SU-DHL-6 (cell line): Measurements from ENCODE around the gene CFAP251.

Experiments
- H2AFZ ChIP-seq: fragments of 200-600 bp; sonication (generic); 2 replicates; pipeline ENCODE4 v1.6.1; 2014; ENCODE audit warnings: low read depth, mild to moderate bottlenecking, moderate library complexity, mixed read lengths, antibody characterized with exemption, low read length; ENCODE audit not compliant: severe bottlenecking
- H3F3A ChIP-seq: fragments of 200-600 bp; shearing (Covaris generic); 2 replicates; pipeline ENCODE4 v1.6.0; 2016; ENCODE audit warnings: antibody characterized with exemption, mild to moderate bottlenecking; ENCODE audit not compliant: insufficient read depth
- H3K27ac ChIP-seq: fragments of 200-600 bp; sonication (generic); 2 replicates; pipeline ENCODE4 v1.5.1; 2016; ENCODE audit warnings: low read depth, mild to moderate bottlenecking, low read length, moderate library complexity, mixed read lengths
- H3K27me3 ChIP-seq: fragments of 200-600 bp; sonication (generic), shearing (Covaris generic); 2 replicates; pipeline ENCODE4 v1.6.0; 2014; ENCODE audit warnings: mild to moderate bottlenecking, low read length
- H3K36me3 ChIP-seq: fragments of 200-600 bp; sonication (generic); 2 replicates; pipeline ENCODE4 v1.6.1; 2014; ENCODE audit warnings: mild to moderate bottlenecking, low read length, mixed read lengths
- H3K4me2 ChIP-seq: fragments of 300-600, 200-600 bp; shearing (Covaris generic), sonication (generic); 2 replicates; pipeline ENCODE4 v1.6.0; 2014; ENCODE audit warnings: low read length, low read depth, mild to moderate bottlenecking; ENCODE audit not compliant: poor library complexity, severe bottlenecking
- H3K4me3 ChIP-seq: fragments of 200-600 bp; sonication (generic); 2 replicates; pipeline ENCODE4 v1.5.1; 2014; ENCODE audit warnings: antibody characterized with exemption, low read length, mild to moderate bottlenecking, mixed read lengths; ENCODE audit not compliant: insufficient read depth, poor library complexity, severe bottlenecking
- H3K79me2 ChIP-seq: fragments of 200-600 bp; sonication (generic); 2 replicates; pipeline ENCODE4 v1.6.1; 2014; ENCODE audit warnings: mild to moderate bottlenecking, low read length, moderate library complexity; ENCODE audit not compliant: insufficient read depth
- H3K9ac ChIP-seq: fragments of 200-600 bp; sonication (generic); 2 replicates; pipeline ENCODE4 v1.7.0; 2014; ENCODE audit warnings: mild to moderate bottlenecking, low read length
- H3K9me2 ChIP-seq: fragments of 200-600 bp; sonication (generic); replicated peaks from 2 replicates; pipeline ENCODE4 v1.6.1; 2014; ENCODE audit warnings: low read length; ENCODE audit not compliant: insufficient read depth
- H3K9me3 ChIP-seq: fragments of 200-600 bp; sonication (generic); 2 replicates; pipeline ENCODE4 v1.6.1; 2014; ENCODE audit warnings: low read length, mixed read lengths; ENCODE audit not compliant: insufficient read depth
- H4K20me1 ChIP-seq: fragments of 200-600 bp; sonication (generic); 2 replicates; pipeline ENCODE4 v1.6.1; 2014; ENCODE audit warnings: low read depth, mild to moderate bottlenecking, antibody characterized with exemption, low read length, moderate library complexity, mixed read lengths
- CTCF ChIP-seq: fragments of 200-600 bp; sonication (generic); IDR thresholded peaks from one replicate; pipeline ENCODE4 v1.5.1; 2017; ENCODE audit warnings: antibody characterized with exemption, mild to moderate bottlenecking, low read length, moderate library complexity; ENCODE audit not compliant: insufficient read depth, poor library complexity, severe bottlenecking
- EZH2phosphoT487 ChIP-seq: fragments of 200-600 bp; sonication (generic), shearing (Covaris generic); conservative IDR thresholded peaks from 2 replicates; pipeline ENCODE4 v1.6.1; 2018; ENCODE audit warnings: mild to moderate bottlenecking, antibody characterized with exemption, low read length, moderate library complexity, mixed read lengths

Gene CFAP251

DNA sequence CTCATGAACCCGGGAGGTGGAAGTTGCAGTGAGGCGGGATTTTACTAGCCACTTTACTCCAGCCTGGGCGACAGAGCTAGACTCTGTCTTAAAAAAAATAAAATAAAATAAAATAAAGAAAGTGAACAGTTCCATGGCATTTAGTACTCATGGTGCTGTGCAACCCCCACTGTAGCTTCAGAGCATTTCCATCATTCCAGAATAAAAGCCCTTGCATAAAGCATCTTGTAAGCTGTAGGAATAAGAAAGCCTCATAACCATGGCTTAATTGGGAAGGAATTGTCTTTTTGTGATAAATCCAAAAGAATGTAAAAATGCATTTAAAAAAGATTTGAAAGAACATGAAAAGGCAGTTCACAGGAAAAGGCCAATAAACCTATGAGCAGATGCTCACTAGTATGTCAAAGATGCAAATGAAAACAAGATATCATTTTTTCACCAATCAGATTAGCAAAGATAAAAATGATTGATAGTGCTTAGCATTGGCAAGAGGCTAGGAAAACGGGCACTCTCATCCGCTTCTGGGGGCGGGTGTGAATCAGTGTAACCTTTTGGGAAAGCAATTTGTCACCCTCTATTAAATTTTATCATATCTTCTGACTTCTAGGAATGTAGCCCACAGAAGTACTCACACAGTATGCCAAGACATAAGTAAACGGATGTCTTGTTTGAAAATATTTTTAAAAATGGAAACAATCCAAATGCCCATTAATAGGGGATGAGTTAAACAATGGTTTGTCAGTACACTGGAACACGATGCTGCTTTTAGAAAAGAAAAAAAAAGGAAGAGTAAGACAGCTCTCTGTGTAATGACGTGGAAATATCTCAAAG lies 46.6 kb downstream of the CFAP251 start:
- Histone ChIP-seq H3K4me2 (no peak overlapping the region), H2AFZ (no peak overlapping the region), H4K20me1 (no peaks in the 10 kb centered on the region), H3F3A (0 out of 2 replicates have a peak, but pooled peaks cover 5% of the 10 kb centered on the region), H3K9me3 (no peaks in the 10 kb centered on the region), H3K27ac (no peak overlapping the region), H3K9me2 (no peaks in the 10 kb centered on the region), H3K4me3 (no peak overlapping the region), H3K27me3 (no peaks in the 10 kb centered on the region), H3K79me2 (no peaks in the 10 kb centered on the region), H3K9ac (no peak overlapping the region), H3K36me3 (no peaks in the 10 kb centered on the region)
- no peak for TF ChIP-seq CTCF
- TF ChIP-seq EZH2phosphoT487 = no peak

GRCh38 chr12:121966959-121967358 lies 48.6 kb downstream of the CFAP251 start:
- H3K9me3 ChIP-seq = no peaks in the 10 kb centered on the region
- no peaks in the 10 kb centered on the region for H3K27me3 ChIP-seq
- H3K79me2 ChIP-seq = no peaks in the 10 kb centered on the region
- H2AFZ ChIP-seq = no peak overlapping the region
- no peaks in the 10 kb centered on the region for H3K36me3 ChIP-seq
- TF ChIP-seq CTCF (no peak), EZH2phosphoT487 (no peak)
- H3F3A ChIP-seq = 0 out of 2 replicates have a peak, but pooled peaks cover 5% of the 10 kb centered on the region
- no peak overlapping the region for H3K4me2 ChIP-seq
- no peak overlapping the region for H3K27ac ChIP-seq
- H3K9ac ChIP-seq = no peak overlapping the region
- H4K20me1 ChIP-seq = no peaks in the 10 kb centered on the region
- H3K9me2 ChIP-seq = no peaks in the 10 kb centered on the region
- H3K4me3 ChIP-seq = no peak overlapping the region

GRCh38 chr12:121968876-121969275 lies 50.5 kb downstream of the CFAP251 start:
- H3K9ac ChIP-seq = no peak overlapping the region
- H2AFZ ChIP-seq = no peak overlapping the region
- H3K4me3 ChIP-seq = no peak overlapping the region
- H3K27me3 ChIP-seq = no peaks in the 10 kb centered on the region
- peaks cover 3% of the 10 kb centered on the region; the same call in 1 of the 2 replicates for H3K9me3 ChIP-seq
- H3K36me3 ChIP-seq = no peaks in the 10 kb centered on the region
- no peak overlapping the region for H3K27ac ChIP-seq
- no peaks in the 10 kb centered on the region for H3K79me2 ChIP-seq
- H3F3A ChIP-seq = 0 out of 2 replicates have a peak, but pooled peaks cover 5% of the 10 kb centered on the region
- no peak overlapping the region for H3K4me2 ChIP-seq
- TF ChIP-seq CTCF (no peak), EZH2phosphoT487 (no peak)
- H3K9me2 ChIP-seq = no peaks in the 10 kb centered on the region
- no peaks in the 10 kb centered on the region for H4K20me1 ChIP-seq
